Stimulated activated CD4-positive, alpha-beta T cell treated with anti-CD3 and anti-CD28 coated beads, Interleukin-4, amount 100 ng/mL, for 4 hours (primary cell): ENCODE measurements around the gene GRAMD1A.
"Not testable (repeated sequence)": the region's sequence is repeated elsewhere in the genome, so short reads cannot be mapped to it uniquely, and the experiment has no call there.

Experiments
- DNase-seq, 2 experiments: peaks; one replicate each; pipeline ENCODE4 v3.0.0-alpha.2; 2020

Gene GRAMD1A

GRCh38 chr19:35021016-35021415, 20.9 kb downstream of the GRAMD1A start:
- no peak for DNase-seq

- no peak for DNase-seq
These were observed 21.5 kb downstream of the GRAMD1A start for GRCh38 chr19:35021596-35021995.

GRCh38 chr19:35022460-35022859, 22.3 kb downstream of the GRAMD1A start:
- no peak for DNase-seq

DNA sequence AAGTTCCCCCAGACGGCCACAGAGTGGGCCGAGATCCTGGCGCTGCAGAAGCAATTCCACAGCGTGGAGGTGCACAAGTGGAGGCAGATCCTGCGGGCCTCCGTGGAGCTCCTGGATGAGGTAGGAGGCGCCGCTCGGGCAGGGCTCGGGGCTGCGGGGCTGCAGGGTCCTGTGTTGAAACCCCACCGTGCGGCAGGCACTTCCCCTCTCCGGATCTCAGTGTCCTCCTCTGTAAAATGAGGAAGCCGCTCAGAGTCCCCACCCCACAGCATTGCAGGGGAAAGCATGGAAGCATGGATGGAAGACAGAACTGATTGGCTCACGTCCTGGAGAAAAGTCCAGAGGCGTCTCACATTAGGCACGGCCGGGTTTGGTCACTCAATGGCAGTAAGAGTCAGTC, 23.3 kb downstream of the GRAMD1A start:
- no peak for DNase-seq

DNA sequence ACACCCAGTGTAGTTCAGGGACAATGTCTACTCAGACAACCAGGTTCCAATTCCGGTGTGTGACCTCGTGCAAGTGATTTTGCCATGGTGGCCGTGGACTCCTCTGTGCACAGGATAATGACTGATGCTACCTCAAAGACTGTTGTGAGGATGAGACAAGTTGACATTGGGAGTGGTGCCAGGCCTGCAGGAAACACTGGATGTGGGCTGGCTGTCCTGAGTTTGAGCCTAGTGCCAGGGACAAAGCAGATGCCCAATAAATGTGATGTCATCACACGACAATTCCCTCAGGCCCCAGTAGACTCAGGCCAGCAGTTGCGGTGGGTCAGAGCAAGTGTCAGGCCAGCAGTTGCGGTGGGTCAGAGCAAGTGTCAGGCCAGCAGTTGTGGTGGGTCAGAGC, 24.0 kb downstream of the GRAMD1A start:
- DNase-seq, result no peak

- DNase-seq, result no peak
These were observed 25.8 kb downstream of the GRAMD1A start for GRCh38 chr19:35025969-35026368.

DNA sequence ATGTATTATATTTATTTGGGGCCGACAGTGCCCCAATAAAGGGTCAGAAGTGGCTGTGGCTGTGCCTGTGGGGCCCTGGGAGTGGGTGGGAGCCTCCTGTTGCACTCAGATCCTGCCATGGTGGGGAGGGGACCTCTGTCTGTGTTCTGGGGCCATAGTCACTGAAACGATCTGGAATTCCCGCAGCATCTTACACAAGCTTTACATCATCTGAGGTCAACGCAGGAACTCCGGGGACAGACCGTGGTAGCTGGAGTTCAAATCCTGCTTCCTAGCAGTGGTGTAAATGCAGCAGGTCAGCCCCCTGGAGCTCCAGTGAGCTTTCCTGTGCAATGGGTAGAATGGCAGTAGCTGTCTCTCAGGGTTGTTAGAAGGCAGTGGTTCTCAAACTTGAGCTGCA, 26.3 kb downstream of the GRAMD1A start:
- DNase-seq, result no peak

DNA sequence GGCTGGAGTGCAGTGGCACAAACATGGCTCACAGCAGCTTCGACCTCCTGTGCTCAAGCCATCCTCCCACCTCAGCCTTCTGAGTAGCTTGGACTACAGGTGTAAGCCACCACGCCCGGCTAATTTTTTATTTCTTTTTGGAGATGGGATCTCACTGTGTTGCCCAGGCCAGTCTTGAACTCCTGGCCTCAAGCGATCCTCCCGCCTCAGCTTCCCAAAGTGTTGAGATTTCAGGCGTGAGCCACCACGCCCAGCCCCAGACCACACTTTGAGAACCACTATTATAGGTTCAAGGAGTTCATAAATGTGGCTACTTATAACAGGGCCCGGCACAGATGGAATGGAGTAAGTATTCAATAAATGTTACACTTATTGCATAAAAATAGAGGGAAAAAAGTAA, 26.9 kb downstream of the GRAMD1A start:
- DNase-seq, result no peak

- DNase-seq, result no peak
These were observed 27.9 kb downstream of the GRAMD1A start for GRCh38 chr19:35027851-35028599.

- not testable (repeated sequence) for DNase-seq
These were observed 28.4 kb downstream of the GRAMD1A start for GRCh38 chr19:35028600-35028885.

DNA sequence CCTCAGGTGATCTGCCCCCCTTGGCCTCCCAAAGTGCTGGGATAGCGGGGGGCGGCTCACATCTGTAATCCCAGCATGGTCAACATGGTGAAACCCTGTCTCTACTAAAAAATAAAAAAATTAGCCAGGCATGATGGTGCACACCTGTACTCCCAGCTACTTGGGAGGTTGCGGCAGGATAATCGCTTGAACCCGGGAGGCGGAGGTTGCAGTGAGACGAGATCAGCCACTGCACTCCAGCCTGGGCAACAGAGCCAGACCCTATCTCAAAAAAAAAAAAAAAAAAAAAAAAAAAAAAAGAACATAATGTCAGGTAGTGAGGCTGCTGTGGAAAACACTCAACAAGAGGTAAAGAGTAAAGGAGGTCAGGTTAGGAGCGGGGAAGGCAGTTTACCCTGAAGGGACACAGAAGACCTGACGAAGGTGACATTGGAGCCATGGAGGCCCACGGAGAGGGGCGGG, 29.2 kb downstream of the GRAMD1A start:
- not testable (repeated sequence) for DNase-seq

- no peak for DNase-seq
These were observed 29.7 kb downstream of the GRAMD1A start for GRCh38 chr19:35029737-35030256.

- DNase-seq, result peak; percentile 65 to 72
These were observed 30.3 kb downstream of the GRAMD1A start, which contains the start of gene SCN1B for GRCh38 chr19:35030257-35031071. TSS of gene SCN1B (plus strand) at chr19:35030470. CDS start at chr19:35030821, 351 bp downstream.

DNA sequence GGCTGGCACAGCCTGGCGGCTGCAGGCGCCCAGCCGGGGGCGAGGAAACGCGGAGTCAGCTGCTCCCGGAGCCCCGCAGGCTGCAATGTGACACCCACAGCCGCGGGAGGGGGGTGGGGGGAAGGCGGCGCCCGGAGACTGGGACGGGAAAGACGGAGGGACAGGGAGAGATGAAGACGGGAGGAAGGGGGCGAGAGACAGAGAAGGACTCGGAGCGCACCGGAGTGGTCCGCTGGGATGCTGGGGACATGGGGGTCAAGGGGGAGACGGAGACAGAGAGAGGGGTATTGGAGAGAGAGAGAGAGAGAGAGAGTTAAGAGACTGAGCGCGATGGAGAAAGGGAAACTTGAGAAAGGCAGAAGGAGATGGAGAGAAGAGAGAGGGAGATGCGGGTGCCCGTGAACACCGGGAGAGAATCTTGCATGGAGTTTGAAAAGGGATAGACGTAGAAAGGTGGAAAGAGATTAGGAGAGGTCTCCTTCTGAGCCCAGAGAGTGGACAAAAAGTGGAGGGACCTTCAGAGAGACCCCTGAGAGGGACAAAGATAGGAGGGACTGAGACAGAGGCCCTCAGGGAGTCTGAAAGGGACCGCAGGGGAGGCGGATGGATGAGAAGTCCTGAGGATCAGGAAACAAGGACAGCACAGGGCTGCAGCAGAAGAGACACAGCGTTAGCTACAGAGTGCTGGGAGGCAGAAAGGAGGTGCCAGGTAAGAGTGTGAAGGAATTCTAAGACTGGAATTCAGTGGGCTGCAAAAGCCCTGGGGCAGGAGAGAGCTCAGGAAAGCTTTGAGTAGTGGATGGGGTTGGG, 31.2 kb downstream of the GRAMD1A start:
- no peak for DNase-seq

DNA sequence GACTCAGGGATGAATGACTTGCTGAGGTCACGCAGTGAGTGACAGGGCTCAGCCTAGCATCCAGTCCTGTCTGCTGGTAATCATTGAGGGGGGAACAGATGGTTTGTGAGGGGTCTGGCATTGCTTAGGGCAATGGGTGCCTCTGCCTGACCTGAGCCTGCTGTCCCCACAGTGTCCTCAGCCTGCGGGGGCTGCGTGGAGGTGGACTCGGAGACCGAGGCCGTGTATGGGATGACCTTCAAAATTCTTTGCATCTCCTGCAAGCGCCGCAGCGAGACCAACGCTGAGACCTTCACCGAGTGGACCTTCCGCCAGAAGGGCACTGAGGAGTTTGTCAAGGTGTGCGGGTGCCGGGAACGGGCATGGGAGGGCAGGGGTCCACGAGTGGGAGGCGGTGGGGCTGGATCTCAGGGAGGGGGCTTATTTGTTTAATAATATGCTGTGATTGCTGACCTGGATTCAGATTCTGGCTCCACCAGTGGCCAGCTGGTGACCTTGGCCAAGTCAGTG, 32.3 kb downstream of the GRAMD1A start:
- no peak for DNase-seq

GRCh38 chr19:35033067-35034004, 33.2 kb downstream of the GRAMD1A start:
- DNase-seq, result no peak

DNA sequence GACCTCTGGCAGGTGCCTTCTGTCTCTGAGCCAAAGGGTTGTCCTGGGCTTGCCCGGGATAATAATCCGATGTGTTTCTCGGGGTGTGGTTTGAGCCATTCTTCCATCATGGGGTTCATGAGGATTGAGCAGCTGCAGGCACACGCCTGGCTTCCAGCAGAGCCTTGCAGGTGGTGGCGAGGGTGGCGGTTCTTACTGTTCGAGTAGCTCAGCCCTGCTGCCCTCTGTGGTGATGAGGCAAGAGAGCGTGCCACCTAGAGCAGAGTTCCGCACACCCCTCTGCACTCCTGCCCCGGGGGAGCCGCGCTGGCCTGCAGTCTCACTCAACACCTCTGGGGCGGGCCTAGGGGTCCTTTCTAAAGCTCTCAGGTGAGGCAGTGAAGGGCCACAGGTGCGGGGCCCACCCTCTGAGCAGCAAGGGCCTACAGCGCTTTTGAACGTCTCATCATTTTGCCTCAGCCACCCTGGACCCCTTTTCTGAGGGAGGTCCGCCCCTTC, 33.9 kb downstream of the GRAMD1A start:
- no peak for DNase-seq

DNA sequence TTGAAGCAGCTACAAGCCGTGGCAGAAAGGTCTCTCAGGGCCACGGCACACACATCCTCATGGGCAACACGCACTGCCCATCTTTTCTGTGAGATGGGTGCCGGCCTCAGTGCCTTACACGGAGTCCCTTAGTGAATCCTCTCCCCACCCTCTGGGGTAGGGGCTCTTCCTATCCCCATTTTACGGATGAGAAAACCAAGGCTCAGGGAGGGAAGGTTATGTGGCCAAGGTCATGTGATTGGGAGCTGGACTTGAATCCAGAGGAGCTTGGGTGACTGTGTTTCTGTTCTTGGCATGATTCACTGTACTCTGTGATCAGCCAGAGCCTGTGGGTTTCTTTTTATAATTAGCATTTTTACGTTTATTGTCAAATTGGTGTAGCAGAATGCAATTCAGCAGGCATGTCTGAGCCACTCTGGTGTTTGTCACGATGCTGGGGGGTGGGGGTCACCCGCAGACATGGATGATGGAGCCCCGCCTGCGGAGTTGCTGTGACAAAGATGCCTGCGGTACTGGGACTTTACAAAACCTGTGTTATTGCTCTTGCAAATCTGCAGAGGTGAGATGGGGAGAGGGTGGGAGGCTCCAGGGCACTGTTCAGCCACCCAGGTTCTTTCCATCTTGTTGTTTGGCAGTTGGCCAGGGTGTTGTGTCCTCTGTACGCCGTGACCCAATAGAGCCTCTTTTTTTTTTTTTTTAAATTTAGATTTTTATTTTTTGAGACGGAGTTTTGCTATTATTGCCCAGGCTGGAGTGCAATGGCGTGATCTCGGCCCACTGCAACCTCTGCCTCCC, 34.7 kb downstream of the GRAMD1A start:
- no peak for DNase-seq

DNA sequence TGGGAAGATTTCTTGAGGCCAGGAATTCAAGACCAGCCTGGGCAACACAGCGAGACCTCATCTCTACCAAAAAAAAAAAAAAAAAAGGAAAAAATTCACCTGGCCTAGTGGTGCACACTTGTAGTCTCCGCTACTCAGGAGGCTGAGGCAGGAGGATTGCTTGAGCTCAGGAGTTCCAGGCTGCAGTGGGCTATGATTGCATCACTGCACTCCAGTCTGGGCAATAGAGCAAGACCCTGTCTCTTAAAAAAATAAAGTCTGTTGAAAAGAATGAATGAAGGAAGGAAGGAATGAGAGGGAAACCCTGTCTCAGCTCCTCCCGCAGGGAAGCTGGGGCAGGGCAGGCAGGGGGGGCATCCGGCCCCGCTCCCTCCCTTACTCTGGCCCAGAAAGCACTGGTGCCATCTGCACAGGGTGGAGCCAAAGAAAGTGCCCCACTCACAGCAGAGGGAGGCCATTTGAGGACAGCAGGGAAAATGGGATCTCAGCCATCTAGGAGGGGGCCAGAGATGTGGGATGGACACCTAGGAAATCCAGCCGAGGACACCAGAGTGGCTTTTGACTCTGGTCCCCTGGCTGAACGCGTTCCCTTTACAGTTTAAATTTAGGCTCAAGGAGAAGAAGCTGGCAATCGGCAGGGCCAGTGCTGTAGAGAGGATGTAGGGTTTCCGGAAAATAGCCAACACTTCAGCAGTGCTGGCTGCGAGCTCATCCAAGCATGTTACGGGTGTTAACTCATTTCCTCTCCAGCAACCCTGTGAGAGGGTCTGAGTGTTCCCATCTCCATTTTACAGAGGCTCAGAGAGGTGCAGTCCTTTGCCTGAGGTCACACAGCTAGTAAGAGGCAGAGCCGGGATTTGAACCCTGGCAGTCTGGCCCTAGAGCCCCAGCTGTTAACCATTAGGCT, 37.8 kb downstream of the GRAMD1A start:
- no peak for DNase-seq
